Loucy (cell line): ENCODE results near the gene KLHL14.

Experiments used
- H2AFZ ChIP-seq: fragments of 200-600 bp; sonication (generic); 2 replicates; pipeline ENCODE4 v1.6.0; 2016; ENCODE audit warnings: antibody characterized with exemption, mild to moderate bottlenecking, low read length, moderate library complexity
- H3F3A ChIP-seq: fragments of 200-600 bp; 2 replicates; pipeline ENCODE4 v1.6.0; 2016; ENCODE audit warnings: antibody characterized with exemption, low read depth, mild to moderate bottlenecking
- H3K27me3 ChIP-seq: fragments of 200-600 bp; sonication (generic); 2 replicates; pipeline ENCODE4 v1.6.1; 2014; ENCODE audit warnings: low read length, mild to moderate bottlenecking; ENCODE audit not compliant: insufficient read depth, poor library complexity, severe bottlenecking
- H3K36me3 ChIP-seq: fragments of 200-600 bp; sonication (generic); 2 replicates; pipeline ENCODE4 v1.6.1; 2016; ENCODE audit warnings: low read length; ENCODE audit not compliant: insufficient read depth
- H3K4me1 ChIP-seq: fragments of 200-600 bp; sonication (generic); 2 replicates; pipeline ENCODE4 v1.5.1; 2014; ENCODE audit warnings: low read length, mild to moderate bottlenecking; ENCODE audit not compliant: insufficient read depth, poor library complexity, severe bottlenecking
- H3K4me2 ChIP-seq: fragments of 200-600 bp; sonication (generic); 2 replicates; pipeline ENCODE4 v1.6.0; 2014; ENCODE audit warnings: antibody characterized with exemption, low read length, low read depth, mild to moderate bottlenecking; ENCODE audit not compliant: poor library complexity, severe bottlenecking
- H3K4me3 ChIP-seq: fragments of 200-600 bp; sonication (generic); 2 replicates; pipeline ENCODE4 v1.5.1; 2014; ENCODE audit warnings: low read length, mild to moderate bottlenecking, mixed read lengths; ENCODE audit not compliant: poor library complexity, severe bottlenecking
- H3K79me2 ChIP-seq: fragments of 200-600 bp; sonication (generic); 2 replicates; pipeline ENCODE4 v1.6.1; 2014; ENCODE audit warnings: low read length; ENCODE audit not compliant: insufficient read depth
- H3K9ac ChIP-seq: fragments of 200-600 bp; sonication (generic); 2 replicates; pipeline ENCODE4 v1.6.0; 2014; ENCODE audit warnings: mild to moderate bottlenecking, low read depth, low read length, moderate library complexity; ENCODE audit not compliant: poor library complexity, severe bottlenecking
- H3K9me2 ChIP-seq: fragments of 200-600 bp; sonication (generic); replicated peaks from 2 replicates; pipeline ENCODE4 v1.6.1; 2016; ENCODE audit warnings: low read depth, low read length, mixed read lengths
- H3K9me3 ChIP-seq: fragments of 200-600 bp; sonication (generic); 2 replicates; pipeline ENCODE4 v1.6.1; 2014; ENCODE audit warnings: mild to moderate bottlenecking, antibody characterized with exemption, low read length, low read depth; ENCODE audit not compliant: insufficient read depth
- H4K20me1 ChIP-seq: fragments of 200-600 bp; sonication (generic); 2 replicates; pipeline ENCODE4 v1.6.0; 2014; ENCODE audit warnings: antibody characterized with exemption, low read length, mild to moderate bottlenecking; ENCODE audit not compliant: insufficient read depth, poor library complexity, severe bottlenecking
- EZH2phosphoT487 ChIP-seq: fragments of 200-600 bp; IDR thresholded peaks from 2 replicates; pipeline ENCODE4 v1.6.1; 2018; ENCODE audit warnings: antibody characterized with exemption, mild to moderate bottlenecking, moderate library complexity, borderline replicate concordance
- TF ChIP-seq, protein P1 (sequence below): fragments of 200-600 bp; sonication (generic); conservative IDR thresholded peaks from 2 replicates; pipeline ENCODE4 v1.5.1; 2014; ENCODE audit warnings: mild to moderate bottlenecking, antibody characterized with exemption, low read length

Gene KLHL14

DNA sequence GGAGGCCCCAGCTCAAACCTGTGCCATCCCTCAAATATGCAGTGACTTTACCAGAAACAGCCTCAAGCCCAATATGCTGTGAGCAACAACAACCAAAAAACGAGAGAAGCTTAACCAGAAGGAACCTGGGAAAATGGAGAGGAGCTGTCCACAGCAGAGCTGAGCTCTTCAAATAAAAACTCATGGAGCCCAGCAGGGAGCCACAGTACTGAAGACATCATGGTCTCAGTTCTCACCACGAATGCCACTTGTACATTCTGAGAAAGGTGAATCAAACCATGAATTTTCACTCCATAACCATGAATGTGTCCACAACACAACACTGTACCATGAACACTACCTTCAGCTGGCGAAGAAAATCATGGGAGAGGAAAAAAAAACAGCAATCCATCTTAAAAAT lies 50.5 kb downstream of the KLHL14 start:
- no peaks in the 10 kb centered on the region for H3K27me3 ChIP-seq
- H4K20me1 ChIP-seq: no peaks in the 10 kb centered on the region
- H3K9me2 ChIP-seq: no peaks in the 10 kb centered on the region
- TF ChIP-seq, protein P1, sequence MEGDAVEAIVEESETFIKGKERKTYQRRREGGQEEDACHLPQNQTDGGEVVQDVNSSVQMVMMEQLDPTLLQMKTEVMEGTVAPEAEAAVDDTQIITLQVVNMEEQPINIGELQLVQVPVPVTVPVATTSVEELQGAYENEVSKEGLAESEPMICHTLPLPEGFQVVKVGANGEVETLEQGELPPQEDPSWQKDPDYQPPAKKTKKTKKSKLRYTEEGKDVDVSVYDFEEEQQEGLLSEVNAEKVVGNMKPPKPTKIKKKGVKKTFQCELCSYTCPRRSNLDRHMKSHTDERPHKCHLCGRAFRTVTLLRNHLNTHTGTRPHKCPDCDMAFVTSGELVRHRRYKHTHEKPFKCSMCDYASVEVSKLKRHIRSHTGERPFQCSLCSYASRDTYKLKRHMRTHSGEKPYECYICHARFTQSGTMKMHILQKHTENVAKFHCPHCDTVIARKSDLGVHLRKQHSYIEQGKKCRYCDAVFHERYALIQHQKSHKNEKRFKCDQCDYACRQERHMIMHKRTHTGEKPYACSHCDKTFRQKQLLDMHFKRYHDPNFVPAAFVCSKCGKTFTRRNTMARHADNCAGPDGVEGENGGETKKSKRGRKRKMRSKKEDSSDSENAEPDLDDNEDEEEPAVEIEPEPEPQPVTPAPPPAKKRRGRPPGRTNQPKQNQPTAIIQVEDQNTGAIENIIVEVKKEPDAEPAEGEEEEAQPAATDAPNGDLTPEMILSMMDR: no peak
- no peak for TF ChIP-seq EZH2phosphoT487
- no peaks in the 10 kb centered on the region for H3K79me2 ChIP-seq
- H3K9me3 ChIP-seq: no peaks in the 10 kb centered on the region
- peaks cover 13% of the 10 kb centered on the region for H3K4me1 ChIP-seq
- H3F3A ChIP-seq: no peaks in the 10 kb centered on the region
- no peak overlapping the region for H3K4me3 ChIP-seq
- H2AFZ ChIP-seq: no peak overlapping the region
- no peak overlapping the region for H3K4me2 ChIP-seq
- H3K36me3 ChIP-seq: no peaks in the 10 kb centered on the region
- H3K9ac ChIP-seq: no peak overlapping the region

DNA sequence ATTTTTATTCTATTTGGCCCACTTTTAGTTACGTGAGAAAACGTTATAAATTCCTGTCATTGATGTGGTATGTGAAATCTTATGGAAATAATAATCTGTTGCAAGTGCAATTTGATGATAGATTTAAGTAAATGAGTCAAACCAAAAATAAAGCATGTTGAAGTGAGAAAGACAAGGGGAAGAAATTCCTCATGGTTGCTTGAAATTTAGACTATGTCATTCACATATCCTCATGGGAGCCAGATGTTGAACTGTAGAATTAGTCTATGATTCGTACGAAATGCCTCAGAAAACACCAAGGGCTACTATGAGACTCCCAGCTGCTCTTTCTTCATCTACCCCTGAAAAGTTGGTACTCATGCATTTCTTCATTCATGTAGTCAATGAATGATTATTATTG lies 55.7 kb downstream of the KLHL14 start:
- H2AFZ ChIP-seq: no peak overlapping the region
- no peaks in the 10 kb centered on the region for H3K9me3 ChIP-seq
- H4K20me1 ChIP-seq: no peaks in the 10 kb centered on the region
- H3K9me2 ChIP-seq: no peaks in the 10 kb centered on the region
- peaks cover 4% of the 10 kb centered on the region for H3K4me1 ChIP-seq
- H3K4me2 ChIP-seq: no peak overlapping the region
- no peak overlapping the region for H3K9ac ChIP-seq
- H3K36me3 ChIP-seq: no peaks in the 10 kb centered on the region
- H3K27me3 ChIP-seq: no peaks in the 10 kb centered on the region
- H3K79me2 ChIP-seq: no peaks in the 10 kb centered on the region
- H3F3A ChIP-seq: no peaks in the 10 kb centered on the region
- no peak overlapping the region for H3K4me3 ChIP-seq
- TF ChIP-seq, protein P1: no peak
- no peak for TF ChIP-seq EZH2phosphoT487

DNA sequence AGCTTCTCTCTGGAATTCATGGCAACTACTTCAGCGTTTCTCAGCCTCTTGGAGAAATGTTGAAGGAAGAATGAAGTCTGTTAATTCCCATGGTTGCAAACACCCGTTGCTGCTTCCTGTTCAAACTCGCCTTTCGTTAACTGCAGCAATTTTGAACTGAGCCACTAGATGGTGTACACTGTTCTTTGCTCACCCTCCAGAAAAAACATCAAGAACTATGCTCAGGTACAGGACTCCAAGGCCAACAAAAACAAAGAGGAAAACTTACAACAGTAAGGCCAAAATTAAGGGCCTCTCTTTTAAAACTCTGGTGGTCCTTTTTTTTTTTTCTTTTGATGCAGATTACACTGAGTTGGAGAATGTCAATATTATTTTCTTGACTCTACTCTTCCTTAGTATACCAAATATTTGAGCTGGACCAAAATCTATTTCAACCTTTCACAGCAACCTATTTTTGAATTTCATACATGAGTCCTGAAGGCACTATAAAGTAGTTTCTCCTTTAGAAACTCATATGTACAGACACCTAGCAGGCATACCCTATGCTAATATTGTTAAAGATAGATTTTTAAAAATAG lies 58.2 kb downstream of the KLHL14 start:
- TF ChIP-seq, protein P1: peak; percentile 89
- no peak for TF ChIP-seq EZH2phosphoT487
- Histone ChIP-seq H3K36me3 (no peaks in the 10 kb centered on the region), H3K27me3 (peaks cover 9% of the 10 kb centered on the region), H3K4me1 (peaks cover 4% of the 10 kb centered on the region), H4K20me1 (no peaks in the 10 kb centered on the region), H3F3A (no peaks in the 10 kb centered on the region), H3K9ac (peak overlapping the region; percentile 7), H3K9me2 (no peaks in the 10 kb centered on the region), H3K9me3 (no peaks in the 10 kb centered on the region), H2AFZ (peak overlapping the region; percentile 85), H3K4me2 (peak overlapping the region; percentile 52), H3K79me2 (no peaks in the 10 kb centered on the region), H3K4me3 (peak overlapping the region; percentile 24)
